Measurements from ENCODE around the gene BICRA.

DNA sequence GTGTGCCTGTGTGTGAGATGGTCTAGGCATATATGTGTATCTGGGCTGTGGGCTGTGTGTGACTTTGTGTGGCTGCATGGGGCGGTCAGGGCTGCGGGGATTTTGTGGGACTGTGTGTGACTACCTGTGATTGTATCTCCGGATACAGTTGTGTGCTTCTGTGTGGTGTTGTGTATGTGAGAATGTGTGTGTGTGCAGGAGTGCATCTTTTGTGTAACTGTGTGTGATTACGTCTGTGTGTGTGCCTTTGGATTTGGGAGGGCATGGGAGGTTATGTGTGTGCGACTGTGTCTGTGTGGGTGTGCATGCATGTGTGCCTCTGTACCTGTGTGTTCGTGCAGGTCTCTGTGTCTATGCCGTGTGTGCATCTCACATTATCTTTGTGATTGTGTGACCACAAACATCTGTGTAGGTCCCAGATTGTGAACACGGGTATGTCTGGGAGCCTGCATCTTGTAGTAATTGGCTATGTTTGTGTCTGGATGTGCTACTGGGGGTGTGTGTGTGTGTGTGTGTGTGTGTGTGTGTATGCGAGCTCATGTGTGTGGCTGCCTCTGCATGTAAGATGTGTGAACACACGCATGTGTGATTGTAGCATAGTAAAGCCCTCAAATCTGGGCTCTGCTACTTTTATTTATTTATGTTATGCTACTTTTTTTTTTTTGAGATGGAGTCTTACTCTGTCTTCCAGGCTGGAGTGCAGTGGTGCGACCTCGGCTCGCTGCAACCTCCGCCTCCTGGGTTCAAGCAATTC, 111.9 kb downstream of the BICRA start:
- TF ChIP-seq, protein P1, sequence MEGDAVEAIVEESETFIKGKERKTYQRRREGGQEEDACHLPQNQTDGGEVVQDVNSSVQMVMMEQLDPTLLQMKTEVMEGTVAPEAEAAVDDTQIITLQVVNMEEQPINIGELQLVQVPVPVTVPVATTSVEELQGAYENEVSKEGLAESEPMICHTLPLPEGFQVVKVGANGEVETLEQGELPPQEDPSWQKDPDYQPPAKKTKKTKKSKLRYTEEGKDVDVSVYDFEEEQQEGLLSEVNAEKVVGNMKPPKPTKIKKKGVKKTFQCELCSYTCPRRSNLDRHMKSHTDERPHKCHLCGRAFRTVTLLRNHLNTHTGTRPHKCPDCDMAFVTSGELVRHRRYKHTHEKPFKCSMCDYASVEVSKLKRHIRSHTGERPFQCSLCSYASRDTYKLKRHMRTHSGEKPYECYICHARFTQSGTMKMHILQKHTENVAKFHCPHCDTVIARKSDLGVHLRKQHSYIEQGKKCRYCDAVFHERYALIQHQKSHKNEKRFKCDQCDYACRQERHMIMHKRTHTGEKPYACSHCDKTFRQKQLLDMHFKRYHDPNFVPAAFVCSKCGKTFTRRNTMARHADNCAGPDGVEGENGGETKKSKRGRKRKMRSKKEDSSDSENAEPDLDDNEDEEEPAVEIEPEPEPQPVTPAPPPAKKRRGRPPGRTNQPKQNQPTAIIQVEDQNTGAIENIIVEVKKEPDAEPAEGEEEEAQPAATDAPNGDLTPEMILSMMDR (IDR thresholded peaks at IDR 0.05), result no peak
- no peak for TF ChIP-seq POLR2AphosphoS5 (IDR thresholded peaks at IDR 0.05)
